ENCODE data around the gene DMD.

DNA sequence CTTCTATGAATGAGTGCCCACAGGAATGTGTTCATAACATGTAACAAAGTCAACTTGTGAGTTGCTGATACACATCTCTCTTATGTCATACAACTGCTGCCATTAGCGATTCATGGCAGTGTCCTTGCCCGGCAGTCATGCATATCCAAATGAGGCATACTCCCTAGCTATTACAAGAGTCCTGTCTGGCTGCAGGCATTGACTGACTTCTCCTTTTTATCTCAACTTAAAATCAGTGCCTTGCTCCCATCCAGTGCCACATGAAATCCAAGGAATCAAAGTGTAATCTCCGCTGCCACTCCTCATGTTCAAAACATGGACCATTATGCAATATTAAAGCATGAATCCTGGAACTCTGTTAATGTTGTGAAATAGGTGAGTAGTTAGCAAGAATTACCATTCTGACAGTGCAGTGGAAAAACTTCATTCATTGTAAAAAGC is 1790.6 kb downstream of the DMD start:
- no peak for TF ChIP-seq CTCF (conservative IDR thresholded peaks at IDR 0.05)
- no peak for TF ChIP-seq ZFX (IDR thresholded peaks at IDR 0.05)

Measured in C4-2B (cell line).